ENCODE measurements around the gene GFRA1.

Gene GFRA1

DNA sequence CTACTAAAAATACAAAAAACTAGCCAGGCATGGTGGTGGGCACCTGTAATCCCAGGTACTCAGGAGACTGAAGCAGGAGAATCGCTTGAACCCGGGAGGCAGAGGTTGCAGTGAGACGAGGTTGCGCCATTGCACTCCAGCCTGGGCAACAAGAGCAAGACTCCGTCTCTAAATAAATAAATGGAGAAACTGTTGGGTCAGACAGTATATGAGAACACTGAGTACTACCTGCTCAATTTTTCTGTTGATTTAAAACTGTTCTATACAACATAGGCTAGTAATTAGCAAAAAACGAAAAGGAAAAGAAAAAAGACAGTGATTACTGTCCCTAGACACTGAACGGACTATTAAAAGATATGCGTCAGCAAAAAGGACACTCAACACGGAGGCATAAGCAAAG lies 26.7 kb downstream of the GFRA1 start:
- H2AK5ac ChIP-seq (ENCODE audit: low read depth, low read length), result no peak overlapping the region

DNA sequence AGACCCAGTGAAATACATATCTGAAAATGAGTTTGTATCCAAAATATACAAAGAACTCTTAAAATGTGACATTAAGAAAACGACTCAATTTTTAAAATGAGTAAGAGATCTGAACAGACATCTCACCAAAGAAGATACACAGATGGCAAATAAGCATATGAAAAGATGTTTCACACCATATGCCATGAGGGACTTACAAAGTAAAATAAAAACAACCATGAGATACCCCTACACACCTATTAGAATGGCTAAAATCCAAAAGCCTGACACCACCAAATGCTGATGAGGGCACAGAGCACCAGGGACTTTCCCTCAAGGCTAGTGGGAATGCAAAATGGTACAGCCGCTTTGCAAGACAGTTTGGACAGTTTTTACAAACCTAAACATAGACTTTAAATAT lies 27.9 kb downstream of the GFRA1 start:
- H2BK5ac ChIP-seq (ENCODE audit: low read length), result no peak overlapping the region
- H3K4ac ChIP-seq (ENCODE audit: low read length), result no peak overlapping the region
- no peak overlapping the region for H3K14ac ChIP-seq (ENCODE audit: low read length)
- H3K27ac ChIP-seq (replicated peaks; ENCODE audit: low read length), result no peak overlapping the region
- no peak overlapping the region for H2BK12ac ChIP-seq (ENCODE audit: low read length)
- H3K18ac ChIP-seq (ENCODE audit: low read length), result no peak overlapping the region
- WGBS, 2 donors (ENCODE audit: extremely low coverage in 2 of 2, insufficient read length in 2 of 2, insufficient replicate concordance in 1 of 2), result no CpG with 5 or more reads among the region's 2 CpGs
- no peak overlapping the region for H3K4me3 ChIP-seq (ENCODE audit: low read length in 2 of 2)
- H4K91ac ChIP-seq (ENCODE audit: low read depth, low read length, poor library complexity), result no peak overlapping the region
- no peaks in the 10 kb centered on the region for H3K27me3 ChIP-seq (ENCODE audit: control insufficient read depth in 3 of 3, insufficient read depth in 3 of 3, low read depth in 1 of 3, low read length in 3 of 3)
- no peak overlapping the region for H2AFZ ChIP-seq (ENCODE audit: low read length)
- H3K23ac ChIP-seq (ENCODE audit: low read depth, low read length, poor library complexity), result no peak overlapping the region
- no peak overlapping the region for H4K8ac ChIP-seq (ENCODE audit: low read depth, low read length)
- no peak overlapping the region for H2BK15ac ChIP-seq (ENCODE audit: low read length)
- peaks cover 0 to 2% of the 10 kb centered on the region in 2 donors for H3K9me3 ChIP-seq (replicated peaks in 1 of 2; ENCODE audit: control insufficient read depth in 2 of 2, insufficient read depth in 1 of 2, low read depth in 1 of 2, low read length in 2 of 2)
- no peak overlapping the region for H2AK5ac ChIP-seq (ENCODE audit: low read depth, low read length)
- DNase-seq (ENCODE audit: low spot score), result no peak
- peaks cover 0 to 15% of the 10 kb centered on the region in 2 donors for H3K4me1 ChIP-seq (ENCODE audit: control insufficient read depth in 2 of 2, insufficient read depth in 1 of 2, low read depth in 1 of 2, low read length in 2 of 2)
- peaks cover 0 to 24% of the 10 kb centered on the region in 2 donors for H3K36me3 ChIP-seq (replicated peaks in 1 of 2; ENCODE audit: control insufficient read depth in 2 of 2, insufficient read depth in 2 of 2, low read length in 2 of 2)
- no peak overlapping the region for H2BK120ac ChIP-seq (ENCODE audit: low read depth, low read length)
- H3K9ac ChIP-seq (ENCODE audit: low read depth, low read length, poor library complexity), result no peak overlapping the region
- no peak overlapping the region for H3K4me2 ChIP-seq (ENCODE audit: insufficient read depth, low read length, poor library complexity, severe bottlenecking)
- no peaks in the 10 kb centered on the region for H3K79me1 ChIP-seq (ENCODE audit: low read depth, low read length)

More for the DNA sequence above, 26.7 kb downstream of the GFRA1 start:
- H3K18ac ChIP-seq (ENCODE audit: low read length), result no peak overlapping the region
- no peaks in the 10 kb centered on the region for H3K9me3 ChIP-seq (replicated peaks in 1 of 2; ENCODE audit: control insufficient read depth in 2 of 2, insufficient read depth in 1 of 2, low read depth in 1 of 2, low read length in 2 of 2)
- no peak overlapping the region for H2BK5ac ChIP-seq (ENCODE audit: low read length)
- no peak overlapping the region for H3K27ac ChIP-seq (replicated peaks; ENCODE audit: low read length)
- no peak overlapping the region for H4K8ac ChIP-seq (ENCODE audit: low read depth, low read length)
- WGBS, 2 donors (ENCODE audit: extremely low coverage in 2 of 2, insufficient read length in 2 of 2, insufficient replicate concordance in 1 of 2), result no CpG with 5 or more reads among the region's 9 CpGs
- peaks cover 0 to 25% of the 10 kb centered on the region in 2 donors for H3K36me3 ChIP-seq (replicated peaks in 1 of 2; ENCODE audit: control insufficient read depth in 2 of 2, insufficient read depth in 2 of 2, low read length in 2 of 2)
- H3K23ac ChIP-seq (ENCODE audit: low read depth, low read length, poor library complexity), result no peak overlapping the region
- H3K79me1 ChIP-seq (ENCODE audit: low read depth, low read length), result no peaks in the 10 kb centered on the region
- H2BK15ac ChIP-seq (ENCODE audit: low read length), result no peak overlapping the region
- no peak for DNase-seq (ENCODE audit: low spot score)
- peaks cover 0 to 14% of the 10 kb centered on the region in 2 donors for H3K4me1 ChIP-seq (ENCODE audit: control insufficient read depth in 2 of 2, insufficient read depth in 1 of 2, low read depth in 1 of 2, low read length in 2 of 2)
- H2BK12ac ChIP-seq (ENCODE audit: low read length), result no peak overlapping the region
- no peak overlapping the region for H2AFZ ChIP-seq (ENCODE audit: low read length)
- H4K91ac ChIP-seq (ENCODE audit: low read depth, low read length, poor library complexity), result no peak overlapping the region
- H2BK120ac ChIP-seq (ENCODE audit: low read depth, low read length), result no peak overlapping the region
- no peaks in the 10 kb centered on the region for H3K27me3 ChIP-seq (ENCODE audit: control insufficient read depth in 3 of 3, insufficient read depth in 3 of 3, low read depth in 1 of 3, low read length in 3 of 3)
- no peak overlapping the region for H3K4me3 ChIP-seq (ENCODE audit: low read length in 2 of 2)
- H3K14ac ChIP-seq (ENCODE audit: low read length), result no peak overlapping the region
- H3K4ac ChIP-seq (ENCODE audit: low read length), result no peak overlapping the region
- no peak overlapping the region for H3K9ac ChIP-seq (ENCODE audit: low read depth, low read length, poor library complexity)
- H3K4me2 ChIP-seq (ENCODE audit: insufficient read depth, low read length, poor library complexity, severe bottlenecking), result no peak overlapping the region

DNA sequence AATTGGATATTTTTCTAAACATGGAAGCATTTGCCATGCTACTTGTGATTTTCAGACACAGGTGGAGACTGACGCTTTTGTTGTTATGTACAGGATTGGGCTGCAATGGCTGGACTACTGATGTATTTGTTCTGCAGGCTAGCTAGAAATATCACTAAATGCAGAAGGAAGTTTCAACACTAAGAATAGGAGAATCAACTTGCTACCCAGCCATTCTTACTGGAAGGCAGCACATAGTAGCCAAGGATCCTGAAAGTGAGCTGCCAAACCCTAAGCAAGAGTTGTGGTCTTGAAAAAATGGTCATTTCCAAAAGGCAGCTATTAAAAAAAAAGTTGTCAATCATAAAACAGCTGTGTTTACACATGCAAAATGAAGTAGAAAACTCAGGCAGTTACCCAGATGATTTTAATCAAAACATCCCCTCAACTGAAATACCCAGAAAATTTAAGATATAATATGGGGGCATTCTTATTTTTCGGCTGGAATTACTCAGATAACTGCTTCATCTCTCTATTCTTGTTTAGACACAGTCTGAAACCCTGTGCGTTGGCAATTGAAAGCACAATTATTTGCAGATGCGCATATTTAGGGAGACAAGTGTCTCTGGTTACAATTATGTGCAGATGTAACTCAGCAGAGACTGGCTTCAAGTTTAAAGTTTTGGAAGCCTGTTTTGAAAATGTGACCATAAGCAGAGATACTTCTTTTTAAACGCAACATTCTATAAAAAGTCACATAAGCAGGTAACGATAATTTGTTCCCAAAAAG lies 31.2 kb downstream of the GFRA1 start:
- Histone ChIP-seq H4K8ac (ENCODE audit: low read depth, low read length) (no peak overlapping the region), H2BK5ac (ENCODE audit: low read length) (no peak overlapping the region), H3K14ac (ENCODE audit: low read length) (no peak overlapping the region), H3K4me1 (ENCODE audit: control insufficient read depth in 2 of 2, insufficient read depth in 1 of 2, low read depth in 1 of 2, low read length in 2 of 2) (peaks cover 3 to 20% of the 10 kb centered on the region in 2 donors), H3K4me2 (ENCODE audit: insufficient read depth, low read length, poor library complexity, severe bottlenecking) (no peak overlapping the region), H3K27ac (replicated peaks; ENCODE audit: low read length) (no peak overlapping the region), H2AFZ (ENCODE audit: low read length) (no peak overlapping the region), H3K4ac (ENCODE audit: low read length) (no peak overlapping the region), H4K91ac (ENCODE audit: low read depth, low read length, poor library complexity) (no peak overlapping the region), H3K4me3 (ENCODE audit: low read length in 2 of 2) (no peak overlapping the region), H3K18ac (ENCODE audit: low read length) (no peak overlapping the region), H3K9ac (ENCODE audit: low read depth, low read length, poor library complexity) (no peak overlapping the region), H3K9me3 (replicated peaks in 1 of 2; ENCODE audit: control insufficient read depth in 2 of 2, insufficient read depth in 1 of 2, low read depth in 1 of 2, low read length in 2 of 2) (peaks cover 0 to 2% of the 10 kb centered on the region in 2 donors), H3K79me1 (ENCODE audit: low read depth, low read length) (no peaks in the 10 kb centered on the region), H2BK120ac (ENCODE audit: low read depth, low read length) (no peak overlapping the region), H2BK12ac (ENCODE audit: low read length) (no peak overlapping the region), H2AK5ac (ENCODE audit: low read depth, low read length) (no peak overlapping the region), H3K27me3 (ENCODE audit: control insufficient read depth in 3 of 3, insufficient read depth in 3 of 3, low read depth in 1 of 3, low read length in 3 of 3) (no peaks in the 10 kb centered on the region), H3K23ac (ENCODE audit: low read depth, low read length, poor library complexity) (no peak overlapping the region), H3K36me3 (replicated peaks in 1 of 2; ENCODE audit: control insufficient read depth in 2 of 2, insufficient read depth in 2 of 2, low read length in 2 of 2) (peaks cover 0 to 10% of the 10 kb centered on the region in 2 donors), H2BK15ac (ENCODE audit: low read length) (no peak overlapping the region)
- no CpG with 5 or more reads among the region's 6 CpGs for WGBS, 2 donors (ENCODE audit: extremely low coverage in 2 of 2, insufficient read length in 2 of 2, insufficient replicate concordance in 1 of 2)
- no peak for DNase-seq (ENCODE audit: low spot score)

DNA sequence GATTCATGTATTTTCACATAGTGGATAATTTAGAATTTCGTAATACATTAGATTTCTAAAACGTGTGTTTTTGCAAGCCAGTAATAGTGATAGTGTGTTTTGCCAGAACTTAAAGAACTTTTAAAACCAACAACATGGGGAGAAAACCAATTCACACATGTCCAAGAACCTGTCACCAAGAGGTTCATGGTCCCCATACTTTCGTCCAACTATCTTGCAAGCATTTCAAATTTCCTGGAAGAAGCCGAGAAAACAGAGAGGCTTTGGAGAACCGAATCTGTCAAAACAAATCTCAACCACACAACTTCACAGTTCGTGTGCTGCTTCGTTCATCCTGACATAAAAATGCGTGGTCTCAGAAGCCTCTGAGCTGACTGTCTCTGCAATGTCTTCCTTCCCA lies 31.9 kb downstream of the GFRA1 start:
- Histone ChIP-seq H3K27ac (replicated peaks; ENCODE audit: low read length) (no peak overlapping the region), H3K14ac (ENCODE audit: low read length) (no peak overlapping the region), H3K4me1 (ENCODE audit: control insufficient read depth in 2 of 2, insufficient read depth in 1 of 2, low read depth in 1 of 2, low read length in 2 of 2) (peaks cover 3 to 20% of the 10 kb centered on the region in 2 donors), H3K4me2 (ENCODE audit: insufficient read depth, low read length, poor library complexity, severe bottlenecking) (no peak overlapping the region), H3K23ac (ENCODE audit: low read depth, low read length, poor library complexity) (no peak overlapping the region), H3K18ac (ENCODE audit: low read length) (no peak overlapping the region), H2AFZ (ENCODE audit: low read length) (no peak overlapping the region), H2BK15ac (ENCODE audit: low read length) (no peak overlapping the region), H2BK12ac (ENCODE audit: low read length) (no peak overlapping the region), H4K8ac (ENCODE audit: low read depth, low read length) (no peak overlapping the region), H2AK5ac (ENCODE audit: low read depth, low read length) (no peak overlapping the region), H3K36me3 (replicated peaks in 1 of 2; ENCODE audit: control insufficient read depth in 2 of 2, insufficient read depth in 2 of 2, low read length in 2 of 2) (peaks cover 0 to 10% of the 10 kb centered on the region in 2 donors), H2BK5ac (ENCODE audit: low read length) (no peak overlapping the region), H3K4me3 (ENCODE audit: low read length in 2 of 2) (no peak overlapping the region), H3K4ac (ENCODE audit: low read length) (no peak overlapping the region), H3K79me1 (ENCODE audit: low read depth, low read length) (no peaks in the 10 kb centered on the region), H3K9me3 (replicated peaks in 1 of 2; ENCODE audit: control insufficient read depth in 2 of 2, insufficient read depth in 1 of 2, low read depth in 1 of 2, low read length in 2 of 2) (peaks cover 0 to 3% of the 10 kb centered on the region in 2 donors), H3K27me3 (ENCODE audit: control insufficient read depth in 3 of 3, insufficient read depth in 3 of 3, low read depth in 1 of 3, low read length in 3 of 3) (no peaks in the 10 kb centered on the region), H2BK120ac (ENCODE audit: low read depth, low read length) (no peak overlapping the region), H4K91ac (ENCODE audit: low read depth, low read length, poor library complexity) (no peak overlapping the region), H3K9ac (ENCODE audit: low read depth, low read length, poor library complexity) (no peak overlapping the region)
- no CpG with 5 or more reads among the region's 8 CpGs for WGBS, 2 donors (ENCODE audit: extremely low coverage in 2 of 2, insufficient read length in 2 of 2, insufficient replicate concordance in 1 of 2)
- DNase-seq (ENCODE audit: low spot score), result no peak
